HL-60/S4 treated with retinoic acid at 250 ng/mL for 4 days and 3 days (cell line): ENCODE data around the gene URM1.
"Not testable (repeated sequence)": the region's sequence is repeated elsewhere in the genome, so short reads cannot be mapped to it uniquely, and the experiment has no call there.

Experiments used
- in situ Hi-C: fragments of 300-500 bp; cut with MboI; formaldehyde crosslinking; loops from 2 replicates; pipeline ENCODE4 v1.7.0; 2022; ENCODE audit warnings: low sequenced_read_pairs

URM1 gene

GRCh38 chr9:128423356-128423755, 52.2 kb downstream of the URM1 start:
- in situ Hi-C loops: not testable (repeated sequence)

GRCh38 chr9:128424268-128424780, 53.1 kb downstream of the URM1 start:
- in situ Hi-C loops: no loop called here

GRCh38 chr9:128428644-128429512, 57.7 kb downstream of the URM1 start:
- in situ Hi-C loops: no loop called here

- in situ Hi-C loops: no loop called here
Observed at GRCh38 chr9:128429513-128430086, 58.4 kb downstream of the URM1 start.

- in situ Hi-C loops: no loop called here
Observed at GRCh38 chr9:128431207-128431606, 60.0 kb downstream of the URM1 start.

- in situ Hi-C loops: no loop called here
Observed at GRCh38 chr9:128434340-128434739, 63.2 kb downstream of the URM1 start.

- in situ Hi-C loops: no loop called here
Observed at GRCh38 chr9:128435611-128436010, 64.4 kb downstream of the URM1 start.

- in situ Hi-C loops: no loop called here
Observed at GRCh38 chr9:128438343-128439109, 67.4 kb downstream of the URM1 start.

- in situ Hi-C loops: no loop called here
Observed at GRCh38 chr9:128439273-128439672, 68.1 kb downstream of the URM1 start.
